HEK293 (cell line): ENCODE data around the gene AGMO.

ENCODE experiments used
- CTCF ChIA-PET: fragments of 350-600 bp; formaldehyde crosslinking; extraction: SDS; loops from one replicate; lab custom pipeline; 2021; ENCODE audit warnings: antibody characterized with exemption; lab: Yijun Ruan, JAX
- POLR2A ChIA-PET: fragments of 300-600 bp; formaldehyde crosslinking; extraction: SDS; loops from one replicate; lab custom pipeline; 2020; ENCODE audit warnings: antibody characterized with exemption, inconsistent platforms; lab: Yijun Ruan, JAX
- H3K27ac ChIP-seq: fragments of 200-500 bp; sonication (Bioruptor generic); 2 replicates; pipeline ENCODE4 v1.5.1; 2014; ENCODE audit warnings: low read depth, low read length, control low read depth, inconsistent platforms; ENCODE audit errors: extremely low read depth
- H3K36me3 ChIP-seq, 2 experiments: fragments of 200-500 bp in 1 of 2; sonication (Bioruptor generic) in 1 of 2; 1 replicate in 1 of 2; 2 replicates in 1 of 2; pipeline ENCODE4 v1.5.1; 2014 to 2017; ENCODE audit warnings: inconsistent platforms in 2 of 2, low read length in 2 of 2; ENCODE audit not compliant: control insufficient read depth in 2 of 2, insufficient read depth in 1 of 2
- H3K4me1 ChIP-seq: fragments of 200-500 bp; sonication (Bioruptor generic); 2 replicates; pipeline ENCODE4 v1.5.1; 2014; ENCODE audit warnings: mild to moderate bottlenecking, low read length, inconsistent platforms; ENCODE audit not compliant: control insufficient read depth, insufficient read depth
- H3K4me3 ChIP-seq: 2 replicates; pipeline ENCODE4 v1.5.1; 2011; ENCODE audit warnings: low read depth, mild to moderate bottlenecking, control low read depth, low read length, moderate library complexity
- H3K9me3 ChIP-seq: fragments of 200-500 bp; sonication (Bioruptor generic); 2 replicates; pipeline ENCODE4 v1.5.1; 2014; ENCODE audit warnings: low read depth, low read length, inconsistent platforms; ENCODE audit not compliant: control insufficient read depth, insufficient read depth
- BCL11A ChIP-seq: fragments of 450-650 bp; formaldehyde crosslinking; IDR thresholded peaks from 2 replicates; pipeline ENCODE4 v1.5.1; 2016; ENCODE audit warnings: low read depth, missing biosample characterization, missing genetic modification characterization
- GLI4 ChIP-seq: fragments of 450-650 bp; formaldehyde crosslinking; IDR thresholded peaks from 2 replicates; pipeline ENCODE4 v1.5.1; 2016; ENCODE audit warnings: missing biosample characterization, missing genetic modification characterization
- ZNF112 ChIP-seq: fragments of 450-650 bp; formaldehyde crosslinking; IDR thresholded peaks from 2 replicates; pipeline ENCODE4 v1.5.0; 2017; ENCODE audit warnings: missing biosample characterization, missing genetic modification characterization
- ZNF2 ChIP-seq: fragments of 450-650 bp; formaldehyde crosslinking; IDR thresholded peaks from 2 replicates; pipeline ENCODE4 v1.5.1; 2016; ENCODE audit warnings: missing biosample characterization, missing genetic modification characterization
- ZNF239 ChIP-seq: fragments of 450-650 bp; formaldehyde crosslinking; IDR thresholded peaks from 2 replicates; pipeline ENCODE4 v1.5.1; 2016; ENCODE audit warnings: missing biosample characterization, missing genetic modification characterization
- ZNF302 ChIP-seq: fragments of 450-650 bp; formaldehyde crosslinking; IDR thresholded peaks from 2 replicates; pipeline ENCODE4 v1.5.1; 2016; ENCODE audit warnings: missing biosample characterization, missing genetic modification characterization, low read depth
- ZNF335 ChIP-seq: fragments of 450-650 bp; formaldehyde crosslinking; conservative IDR thresholded peaks from 2 replicates; pipeline ENCODE4 v1.5.1; 2016; ENCODE audit warnings: missing biosample characterization, missing genetic modification characterization
- ZNF350 ChIP-seq: fragments of 450-650 bp; formaldehyde crosslinking; IDR thresholded peaks from 2 replicates; pipeline ENCODE4 v1.5.0; 2017; ENCODE audit warnings: missing biosample characterization, mild to moderate bottlenecking, missing genetic modification characterization
- ZNF366 ChIP-seq: fragments of 450-650 bp; formaldehyde crosslinking; conservative IDR thresholded peaks from 2 replicates; pipeline ENCODE4 v1.5.1; 2016; ENCODE audit warnings: missing biosample characterization, missing genetic modification characterization
- ZNF623 ChIP-seq: fragments of 450-650 bp; formaldehyde crosslinking; IDR thresholded peaks from 2 replicates; pipeline ENCODE4 v1.5.1; 2016; ENCODE audit warnings: missing biosample characterization, missing genetic modification characterization
- ZNF792 ChIP-seq: fragments of 450-650 bp; formaldehyde crosslinking; IDR thresholded peaks from 2 replicates; pipeline ENCODE4 v1.5.1; 2016; ENCODE audit warnings: missing biosample characterization, missing genetic modification characterization
- ZNF830 ChIP-seq: fragments of 450-650 bp; IDR thresholded peaks from 2 replicates; pipeline ENCODE4 v1.5.0; 2018; ENCODE audit warnings: missing biosample characterization, missing genetic modification characterization, low read depth, mild to moderate bottlenecking, moderate library complexity
- ZSCAN23 ChIP-seq: fragments of 450-650 bp; formaldehyde crosslinking; IDR thresholded peaks from 2 replicates; pipeline ENCODE4 v1.5.1; 2016; ENCODE audit warnings: missing biosample characterization, missing genetic modification characterization
- TF ChIP-seq, protein P1 (sequence below): fragments of 450-650 bp; formaldehyde crosslinking; IDR thresholded peaks from 2 replicates; pipeline ENCODE4 v1.5.1; 2016; ENCODE audit warnings: missing biosample characterization, missing genetic modification characterization
- TF ChIP-seq, protein P2 (sequence below): fragments of 450-650 bp; formaldehyde crosslinking; conservative IDR thresholded peaks from 2 replicates; pipeline ENCODE4 v1.5.1; 2016; ENCODE audit warnings: low read depth, missing biosample characterization, missing genetic modification characterization
- TF ChIP-seq, protein P3 (sequence below): fragments of 450-650 bp; formaldehyde crosslinking; IDR thresholded peaks from 2 replicates; pipeline ENCODE4 v1.5.1; 2016; ENCODE audit warnings: missing biosample characterization, missing genetic modification characterization
- TF ChIP-seq, protein P4 (sequence below): IDR thresholded peaks from 2 replicates; pipeline ENCODE4 v1.6.1; 2011; ENCODE audit warnings: mild to moderate bottlenecking, low read depth, low read length, borderline replicate concordance
- TF ChIP-seq, protein P5 (sequence below): sonication (generic); formaldehyde crosslinking; IDR thresholded peaks from 2 replicates; pipeline ENCODE4 v1.8.1; 2022; ENCODE audit warnings: mild to moderate bottlenecking, moderate library complexity, missing genetic modification reagents
- TF ChIP-seq, protein P6 (sequence below): fragments of 450-650 bp; formaldehyde crosslinking; IDR thresholded peaks from 2 replicates; pipeline ENCODE4 v1.5.1; 2017; ENCODE audit warnings: missing biosample characterization, missing genetic modification characterization

AGMO gene

DNA sequence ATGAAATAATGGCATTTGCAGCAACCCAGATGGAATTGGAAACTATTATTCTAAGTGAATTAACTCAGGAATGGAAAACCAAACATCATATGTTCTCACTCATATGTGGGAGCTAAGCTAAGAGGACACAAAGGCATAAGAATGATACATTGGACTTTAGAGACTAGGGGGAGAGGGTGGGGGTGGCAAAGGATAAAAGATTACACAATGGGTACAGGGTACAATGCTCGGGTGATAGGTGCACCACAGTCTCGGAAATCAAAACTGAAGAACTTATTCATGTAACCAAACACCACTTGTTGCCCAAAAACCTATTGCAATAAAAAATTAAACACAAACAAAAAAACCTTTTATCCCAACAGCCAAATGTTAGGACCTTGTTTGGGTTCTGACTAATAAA, 17.8 kb downstream of the AGMO start:
- H3K9me3 ChIP-seq = no peaks in the 10 kb centered on the region
- H3K36me3 ChIP-seq = no peaks in the 10 kb centered on the region
- H3K27ac ChIP-seq = no peak overlapping the region
- no peak overlapping the region for H3K4me3 ChIP-seq
- CTCF ChIA-PET = no interaction called here
- H3K4me1 ChIP-seq = no peaks in the 10 kb centered on the region
- POLR2A ChIA-PET = no interaction called here
- no peak for TF ChIP-seq ZNF623 (tag by site-specific recombination)
- no peak for TF ChIP-seq ZNF239 (tag by site-specific recombination)

DNA sequence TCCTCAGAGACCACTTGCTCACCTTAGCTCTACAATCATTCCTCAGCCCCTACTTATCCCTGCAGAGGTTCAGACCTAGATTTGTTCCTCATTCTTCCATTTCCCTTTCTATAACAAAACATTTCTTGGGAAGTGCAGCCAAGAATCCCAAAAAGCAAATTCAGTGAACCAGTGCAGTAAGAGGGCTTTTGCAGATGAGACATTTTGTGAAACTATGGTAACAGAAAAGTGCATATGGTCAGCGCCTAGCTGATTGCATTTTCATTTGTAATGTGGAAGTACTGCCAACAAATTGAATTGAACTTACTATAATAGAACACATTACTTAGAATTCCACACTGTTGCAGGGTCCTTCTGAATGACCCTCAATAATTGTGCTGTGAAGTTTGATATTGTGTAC, 18.6 kb downstream of the AGMO start:
- Histone ChIP-seq H3K4me3 (no peak overlapping the region), H3K9me3 (no peaks in the 10 kb centered on the region), H3K4me1 (no peaks in the 10 kb centered on the region), H3K27ac (no peak overlapping the region), H3K36me3 (no peaks in the 10 kb centered on the region)
- CTCF ChIA-PET = no interaction called here
- TF ChIP-seq, protein P1, sequence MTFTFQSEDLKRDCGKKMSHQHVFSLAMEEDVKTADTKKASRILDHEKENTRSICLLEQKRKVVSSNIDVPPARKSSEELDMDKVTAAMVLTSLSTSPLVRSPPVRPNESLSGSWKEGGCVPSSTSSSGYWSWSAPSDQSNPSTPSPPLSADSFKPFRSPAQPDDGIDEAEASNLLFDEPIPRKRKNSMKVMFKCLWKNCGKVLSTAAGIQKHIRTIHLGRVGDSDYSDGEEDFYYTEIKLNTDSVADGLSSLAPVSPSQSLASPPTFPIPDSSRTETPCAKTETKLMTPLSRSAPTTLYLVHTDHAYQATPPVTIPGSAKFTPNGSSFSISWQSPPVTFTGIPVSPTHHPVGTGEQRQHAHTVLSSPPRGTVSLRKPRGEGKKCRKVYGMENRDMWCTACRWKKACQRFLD (tag by site-specific recombination) = no peak
- TF ChIP-seq ZNF302 (tag by site-specific recombination) (no peak), ZNF335 (no peak), ZNF112 (no peak), ZNF366 (tag by site-specific recombination) (no peak)
- POLR2A ChIA-PET = no interaction called here

DNA sequence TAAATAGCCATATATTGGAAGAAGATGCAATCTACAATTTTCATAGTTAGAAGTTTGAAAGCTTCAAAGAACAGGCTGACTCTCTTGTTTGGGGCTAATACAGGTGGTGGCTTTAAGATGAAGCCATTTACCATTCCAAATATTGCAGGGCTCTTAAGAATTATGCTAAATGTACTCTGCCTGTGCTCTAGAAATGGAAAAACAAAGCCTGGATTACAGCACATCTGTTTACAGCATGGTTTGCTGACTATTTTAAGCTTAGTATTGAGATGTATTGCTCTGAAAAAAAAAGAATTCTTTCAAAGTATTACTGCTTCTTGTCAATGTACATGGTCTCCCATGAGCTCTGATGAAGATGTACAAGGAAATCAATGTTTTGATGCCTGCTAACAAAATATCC, 34.2 kb downstream of the AGMO start:
- Histone ChIP-seq H3K27ac (no peak overlapping the region), H3K4me3 (no peak overlapping the region), H3K36me3 (no peaks in the 10 kb centered on the region), H3K9me3 (no peaks in the 10 kb centered on the region), H3K4me1 (no peaks in the 10 kb centered on the region)
- ChIA-PET CTCF (no interaction called here), POLR2A (no interaction called here)
- TF ChIP-seq, protein P2, sequence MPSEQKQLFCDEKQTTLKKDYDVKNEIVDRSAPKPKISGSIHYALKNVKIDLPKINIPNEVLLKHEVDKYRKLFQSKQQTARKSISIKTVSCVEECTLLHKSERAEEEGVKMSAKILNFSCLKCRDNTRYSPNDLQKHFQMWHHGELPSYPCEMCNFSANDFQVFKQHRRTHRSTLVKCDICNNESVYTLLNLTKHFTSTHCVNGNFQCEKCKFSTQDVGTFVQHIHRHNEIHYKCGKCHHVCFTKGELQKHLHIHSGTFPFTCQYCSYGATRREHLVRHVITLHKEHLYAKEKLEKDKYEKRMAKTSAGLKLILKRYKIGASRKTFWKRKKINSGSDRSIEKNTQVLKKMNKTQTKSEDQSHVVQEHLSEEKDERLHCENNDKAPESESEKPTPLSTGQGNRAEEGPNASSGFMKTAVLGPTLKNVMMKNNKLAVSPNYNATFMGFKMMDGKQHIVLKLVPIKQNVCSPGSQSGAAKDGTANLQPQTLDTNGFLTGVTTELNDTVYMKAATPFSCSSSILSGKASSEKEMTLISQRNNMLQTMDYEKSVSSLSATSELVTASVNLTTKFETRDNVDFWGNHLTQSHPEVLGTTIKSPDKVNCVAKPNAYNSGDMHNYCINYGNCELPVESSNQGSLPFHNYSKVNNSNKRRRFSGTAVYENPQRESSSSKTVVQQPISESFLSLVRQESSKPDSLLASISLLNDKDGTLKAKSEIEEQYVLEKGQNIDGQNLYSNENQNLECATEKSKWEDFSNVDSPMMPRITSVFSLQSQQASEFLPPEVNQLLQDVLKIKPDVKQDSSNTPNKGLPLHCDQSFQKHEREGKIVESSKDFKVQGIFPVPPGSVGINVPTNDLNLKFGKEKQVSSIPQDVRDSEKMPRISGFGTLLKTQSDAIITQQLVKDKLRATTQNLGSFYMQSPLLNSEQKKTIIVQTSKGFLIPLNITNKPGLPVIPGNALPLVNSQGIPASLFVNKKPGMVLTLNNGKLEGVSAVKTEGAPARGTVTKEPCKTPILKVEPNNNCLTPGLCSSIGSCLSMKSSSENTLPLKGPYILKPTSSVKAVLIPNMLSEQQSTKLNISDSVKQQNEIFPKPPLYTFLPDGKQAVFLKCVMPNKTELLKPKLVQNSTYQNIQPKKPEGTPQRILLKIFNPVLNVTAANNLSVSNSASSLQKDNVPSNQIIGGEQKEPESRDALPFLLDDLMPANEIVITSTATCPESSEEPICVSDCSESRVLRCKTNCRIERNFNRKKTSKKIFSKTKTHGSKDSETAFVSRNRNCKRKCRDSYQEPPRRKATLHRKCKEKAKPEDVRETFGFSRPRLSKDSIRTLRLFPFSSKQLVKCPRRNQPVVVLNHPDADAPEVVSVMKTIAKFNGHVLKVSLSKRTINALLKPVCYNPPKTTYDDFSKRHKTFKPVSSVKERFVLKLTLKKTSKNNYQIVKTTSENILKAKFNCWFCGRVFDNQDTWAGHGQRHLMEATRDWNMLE (tag by site-specific recombination) = no peak
- no peak for TF ChIP-seq ZNF2 (tag by site-specific recombination)
- TF ChIP-seq ZNF830 (tag by site-specific recombination) = no peak
- TF ChIP-seq ZSCAN23 = no peak
- no peak for TF ChIP-seq GLI4 (tag by site-specific recombination)
- TF ChIP-seq, protein P3, sequence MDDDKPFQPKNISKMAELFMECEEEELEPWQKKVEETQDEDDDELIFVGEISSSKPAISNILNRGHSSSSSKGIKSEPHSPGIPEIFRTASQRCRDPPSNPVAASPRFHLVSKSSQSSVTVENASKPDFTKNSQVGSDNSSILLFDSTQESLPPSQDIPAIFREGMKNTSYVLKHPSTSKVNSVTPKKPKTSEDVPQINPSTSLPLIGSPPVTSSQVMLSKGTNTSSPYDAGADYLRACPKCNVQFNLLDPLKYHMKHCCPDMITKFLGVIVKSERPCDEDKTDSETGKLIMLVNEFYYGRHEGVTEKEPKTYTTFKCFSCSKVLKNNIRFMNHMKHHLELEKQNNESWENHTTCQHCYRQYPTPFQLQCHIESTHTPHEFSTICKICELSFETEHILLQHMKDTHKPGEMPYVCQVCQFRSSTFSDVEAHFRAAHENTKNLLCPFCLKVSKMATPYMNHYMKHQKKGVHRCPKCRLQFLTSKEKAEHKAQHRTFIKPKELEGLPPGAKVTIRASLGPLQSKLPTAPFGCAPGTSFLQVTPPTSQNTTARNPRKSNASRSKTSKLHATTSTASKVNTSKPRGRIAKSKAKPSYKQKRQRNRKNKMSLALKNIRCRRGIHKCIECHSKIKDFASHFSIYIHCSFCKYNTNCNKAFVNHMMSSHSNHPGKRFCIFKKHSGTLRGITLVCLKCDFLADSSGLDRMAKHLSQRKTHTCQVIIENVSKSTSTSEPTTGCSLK = no peak
- no peak for TF ChIP-seq ZNF350 (tag by site-specific recombination)
- TF ChIP-seq ZNF335 = no peak
- TF ChIP-seq, protein P4, sequence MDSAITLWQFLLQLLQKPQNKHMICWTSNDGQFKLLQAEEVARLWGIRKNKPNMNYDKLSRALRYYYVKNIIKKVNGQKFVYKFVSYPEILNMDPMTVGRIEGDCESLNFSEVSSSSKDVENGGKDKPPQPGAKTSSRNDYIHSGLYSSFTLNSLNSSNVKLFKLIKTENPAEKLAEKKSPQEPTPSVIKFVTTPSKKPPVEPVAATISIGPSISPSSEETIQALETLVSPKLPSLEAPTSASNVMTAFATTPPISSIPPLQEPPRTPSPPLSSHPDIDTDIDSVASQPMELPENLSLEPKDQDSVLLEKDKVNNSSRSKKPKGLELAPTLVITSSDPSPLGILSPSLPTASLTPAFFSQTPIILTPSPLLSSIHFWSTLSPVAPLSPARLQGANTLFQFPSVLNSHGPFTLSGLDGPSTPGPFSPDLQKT = no peak
- TF ChIP-seq, protein P5, sequence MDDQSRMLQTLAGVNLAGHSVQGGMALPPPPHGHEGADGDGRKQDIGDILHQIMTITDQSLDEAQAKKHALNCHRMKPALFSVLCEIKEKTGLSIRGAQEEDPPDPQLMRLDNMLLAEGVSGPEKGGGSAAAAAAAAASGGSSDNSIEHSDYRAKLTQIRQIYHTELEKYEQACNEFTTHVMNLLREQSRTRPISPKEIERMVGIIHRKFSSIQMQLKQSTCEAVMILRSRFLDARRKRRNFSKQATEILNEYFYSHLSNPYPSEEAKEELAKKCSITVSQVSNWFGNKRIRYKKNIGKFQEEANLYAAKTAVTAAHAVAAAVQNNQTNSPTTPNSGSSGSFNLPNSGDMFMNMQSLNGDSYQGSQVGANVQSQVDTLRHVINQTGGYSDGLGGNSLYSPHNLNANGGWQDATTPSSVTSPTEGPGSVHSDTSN (CRISPR knock-in tag) = no peak
- TF ChIP-seq, protein P6, sequence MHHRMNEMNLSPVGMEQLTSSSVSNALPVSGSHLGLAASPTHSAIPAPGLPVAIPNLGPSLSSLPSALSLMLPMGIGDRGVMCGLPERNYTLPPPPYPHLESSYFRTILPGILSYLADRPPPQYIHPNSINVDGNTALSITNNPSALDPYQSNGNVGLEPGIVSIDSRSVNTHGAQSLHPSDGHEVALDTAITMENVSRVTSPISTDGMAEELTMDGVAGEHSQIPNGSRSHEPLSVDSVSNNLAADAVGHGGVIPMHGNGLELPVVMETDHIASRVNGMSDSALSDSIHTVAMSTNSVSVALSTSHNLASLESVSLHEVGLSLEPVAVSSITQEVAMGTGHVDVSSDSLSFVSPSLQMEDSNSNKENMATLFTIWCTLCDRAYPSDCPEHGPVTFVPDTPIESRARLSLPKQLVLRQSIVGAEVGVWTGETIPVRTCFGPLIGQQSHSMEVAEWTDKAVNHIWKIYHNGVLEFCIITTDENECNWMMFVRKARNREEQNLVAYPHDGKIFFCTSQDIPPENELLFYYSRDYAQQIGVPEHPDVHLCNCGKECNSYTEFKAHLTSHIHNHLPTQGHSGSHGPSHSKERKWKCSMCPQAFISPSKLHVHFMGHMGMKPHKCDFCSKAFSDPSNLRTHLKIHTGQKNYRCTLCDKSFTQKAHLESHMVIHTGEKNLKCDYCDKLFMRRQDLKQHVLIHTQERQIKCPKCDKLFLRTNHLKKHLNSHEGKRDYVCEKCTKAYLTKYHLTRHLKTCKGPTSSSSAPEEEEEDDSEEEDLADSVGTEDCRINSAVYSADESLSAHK (tag by site-specific recombination) = no peak
- no peak for TF ChIP-seq ZNF792 (tag by site-specific recombination)
- TF ChIP-seq BCL11A (tag by site-specific recombination) = no peak
